Right atrium auricular region (tissue), 2 donors: Measurements from ENCODE around the gene PDE4D. TPM values are rescaled to one million over a fixed set of nuclear protein-coding genes. Genes with fewer than 3 reads are reported as not detected.

Experiments used
- DNase-seq: peaks from one replicate; pipeline ENCODE4 v3.0.0-alpha.2; 2019; ENCODE audit warnings: low spot score
- H3K27ac ChIP-seq, 2 donors: fragments of 200-600 bp; sonication (generic); 1 replicate in 1 of 2; 2 replicates in 1 of 2; pipeline ENCODE4 v1.5.1; 2016 to 2019
- H3K27me3 ChIP-seq, 2 donors: fragments of 200-600 bp; sonication (generic); one replicate each; pipeline versions ENCODE4 v1.5.1 to v1.6.0; 2017 to 2019
- H3K36me3 ChIP-seq: fragments of 200-600 bp; sonication (generic); one replicate; pipeline ENCODE4 v1.5.1; 2016
- H3K4me1 ChIP-seq, 2 donors: fragments of 200-600 bp; sonication (generic); one replicate each; pipeline versions ENCODE4 v1.5.1 to v1.6.0; 2017 to 2019
- H3K4me3 ChIP-seq, 2 donors: fragments of 200-600 bp; sonication (generic); 1 replicate in 1 of 2; 2 replicates in 1 of 2; pipeline ENCODE4 v1.5.1; 2017 to 2019; ENCODE audit warnings: mild to moderate bottlenecking in 1 of 2, moderate library complexity in 1 of 2
- H3K9me3 ChIP-seq, 2 donors: fragments of 200-600 bp; sonication (generic); one replicate each; pipeline ENCODE4 v1.5.1; 2019
- CTCF ChIP-seq, 2 donors: fragments of 200-600 bp; sonication (generic); IDR thresholded peaks; one replicate each; pipeline ENCODE4 v1.5.1; 2019; ENCODE audit warnings: antibody characterized with exemption in 2 of 2
- total RNA-seq, 2 donors: library from RNA; depleted of rRNA; stranded (reverse); fragments of >200 nt; gene quantifications; one replicate each; pipeline ENCODE4 v1.1.0, GENCODE V29; 2016

PDE4D gene
- total RNA-seq, 2 donors from 2014 or later = 43.3 to 44.0 TPM

DNA sequence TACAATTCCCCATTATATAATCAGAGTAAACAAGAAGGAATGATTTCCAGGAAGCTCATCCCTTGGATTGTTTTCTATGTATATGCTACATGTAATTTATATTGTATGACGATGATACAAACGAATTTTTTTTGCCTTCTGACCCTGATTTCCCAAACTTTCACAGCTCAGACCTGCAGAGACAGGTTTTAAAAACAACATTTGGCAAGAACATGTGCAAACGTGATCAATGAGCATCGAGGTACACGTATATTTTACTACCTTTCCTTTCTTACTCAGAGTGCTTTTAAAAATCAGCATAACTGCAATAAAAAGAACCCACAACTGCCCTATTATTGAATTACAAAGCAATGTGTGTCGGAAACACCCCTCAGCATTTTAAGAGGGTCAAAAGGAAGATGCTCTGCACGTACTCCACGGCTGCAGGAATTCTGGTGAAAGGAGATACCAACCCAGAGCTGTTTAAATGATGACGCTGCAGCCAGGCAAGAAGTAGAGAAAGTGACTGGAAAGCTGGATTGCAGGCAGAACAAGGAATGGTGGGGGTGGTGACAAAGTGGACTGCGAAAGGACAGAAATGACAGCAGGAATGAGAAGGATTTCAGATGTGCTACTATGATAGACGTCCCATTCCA, 777.2 kb downstream of the PDE4D start:
- no peaks in the 10 kb centered on the region for H3K9me3 ChIP-seq
- no peaks in the 10 kb centered on the region for H3K27me3 ChIP-seq
- peaks cover 0 to 8% of the 10 kb centered on the region in 2 donors for H3K4me1 ChIP-seq
- no peak overlapping the region for H3K4me3 ChIP-seq
- no peak overlapping the region for H3K27ac ChIP-seq
- TF ChIP-seq CTCF (IDR thresholded peaks at IDR 0.05) = no peak
- H3K36me3 ChIP-seq = no peaks in the 10 kb centered on the region
- DNase-seq = no peak

DNA sequence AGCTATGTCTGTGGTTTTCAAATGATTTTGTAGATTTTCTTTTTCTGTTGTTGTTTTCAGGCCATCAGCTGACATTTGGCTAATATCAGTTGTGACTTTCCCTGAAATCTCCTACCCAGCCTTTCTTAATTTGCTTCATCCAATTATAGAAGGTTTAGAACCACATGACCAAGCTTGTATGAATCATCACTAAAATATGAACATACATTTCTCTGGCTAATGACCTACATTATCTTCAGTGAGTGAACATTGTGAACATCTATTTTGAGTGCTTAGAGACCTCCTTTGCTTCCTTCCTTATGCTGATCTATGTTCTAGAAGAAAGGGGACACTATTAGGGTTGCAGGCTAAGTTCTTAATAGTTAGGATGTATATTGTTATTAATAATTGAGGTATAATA, 778.2 kb downstream of the PDE4D start:
- Histone ChIP-seq H3K36me3 (no peaks in the 10 kb centered on the region), H3K27me3 (no peaks in the 10 kb centered on the region), H3K4me3 (no peak overlapping the region), H3K27ac (no peak overlapping the region), H3K4me1 (peaks cover 0 to 8% of the 10 kb centered on the region in 2 donors), H3K9me3 (no peaks in the 10 kb centered on the region)
- TF ChIP-seq CTCF (IDR thresholded peaks at IDR 0.05) = no peak
- DNase-seq = no peak

DNA sequence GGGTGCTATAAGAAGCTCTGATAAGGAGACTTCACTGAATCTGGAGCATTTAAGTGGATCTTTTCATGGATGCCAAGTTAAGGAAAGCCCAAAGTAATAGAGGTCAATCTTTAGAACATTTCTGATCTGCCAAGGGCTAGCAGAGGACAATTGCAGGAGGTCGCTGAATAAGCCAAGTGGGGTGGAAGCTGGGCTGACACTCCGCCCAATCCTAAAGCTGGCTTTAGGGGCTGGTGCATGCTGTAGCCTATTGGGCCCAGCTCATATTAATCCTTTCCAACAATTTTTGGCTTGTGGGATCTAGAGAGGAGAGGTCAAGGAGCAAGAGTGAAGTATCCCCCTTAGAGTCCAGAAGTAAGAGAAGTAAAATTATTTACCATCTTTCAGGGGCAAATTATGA, 784.1 kb downstream of the PDE4D start:
- TF ChIP-seq CTCF (IDR thresholded peaks at IDR 0.05) = no peak
- Histone ChIP-seq H3K9me3 (no peaks in the 10 kb centered on the region), H3K36me3 (no peaks in the 10 kb centered on the region), H3K27ac (no peak overlapping the region), H3K4me3 (no peak overlapping the region), H3K4me1 (peaks cover 0 to 8% of the 10 kb centered on the region in 2 donors), H3K27me3 (no peaks in the 10 kb centered on the region)
- no peak for DNase-seq

DNA sequence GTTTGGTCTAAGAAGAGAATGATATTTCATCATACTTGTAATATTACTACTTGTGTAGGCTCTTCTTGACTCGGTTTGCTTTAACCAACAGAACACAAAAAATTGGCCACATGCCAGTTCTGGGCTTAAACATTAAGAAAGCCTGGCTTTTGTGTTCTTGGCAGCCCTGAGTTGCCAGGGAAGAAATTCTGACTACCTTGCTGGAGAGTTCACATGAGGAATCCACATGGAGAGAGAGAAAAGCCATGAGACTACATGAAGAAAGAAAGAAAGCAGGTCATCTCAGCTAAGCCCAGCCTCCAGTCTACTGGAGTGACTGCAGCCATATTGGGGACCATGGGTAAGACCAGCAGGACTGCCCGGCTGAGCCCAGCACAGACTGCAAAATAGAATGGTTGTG, 785.8 kb downstream of the PDE4D start:
- H3K27me3 ChIP-seq = no peaks in the 10 kb centered on the region
- no peaks in the 10 kb centered on the region for H3K36me3 ChIP-seq
- peaks cover 0 to 10% of the 10 kb centered on the region in 2 donors for H3K4me1 ChIP-seq
- no peak for DNase-seq
- TF ChIP-seq CTCF (IDR thresholded peaks at IDR 0.05) = no peak
- no peaks in the 10 kb centered on the region for H3K9me3 ChIP-seq
- H3K27ac ChIP-seq = no peak overlapping the region
- no peak overlapping the region for H3K4me3 ChIP-seq

DNA sequence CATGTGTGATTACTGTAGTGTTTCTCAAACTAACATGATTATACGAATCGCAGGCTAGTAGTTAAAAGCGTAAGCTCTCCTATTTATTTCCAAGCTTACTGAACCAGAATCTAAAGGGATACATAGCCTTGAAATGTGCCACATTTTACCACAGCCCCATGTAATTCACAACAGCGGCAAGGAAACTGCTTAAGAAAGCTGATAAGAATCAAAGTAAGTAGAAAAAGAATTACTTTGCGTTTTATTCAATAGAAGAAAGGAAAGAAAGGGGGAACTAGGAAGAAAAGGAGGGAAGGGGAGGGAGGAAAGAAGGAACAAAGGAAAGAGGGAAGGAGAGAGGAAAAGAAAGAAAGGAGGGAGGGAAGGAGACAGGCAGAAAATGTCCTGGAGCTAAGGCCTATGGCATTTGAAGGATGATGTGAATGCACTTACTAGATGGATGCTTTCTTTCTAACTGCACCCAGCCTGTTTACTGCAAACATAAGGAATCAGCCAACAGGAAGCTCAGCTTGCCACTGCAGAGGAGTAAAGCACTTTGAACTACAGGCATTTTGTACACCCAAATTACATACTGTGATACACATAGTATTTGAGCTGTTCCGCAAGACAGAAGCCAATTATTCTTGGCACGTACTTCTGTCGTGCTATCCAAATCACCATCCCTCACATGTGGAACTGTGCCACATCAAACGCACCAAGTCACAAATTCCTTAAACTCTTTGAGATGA, 789.0 kb downstream of the PDE4D start:
- H3K36me3 ChIP-seq = no peaks in the 10 kb centered on the region
- H3K4me3 ChIP-seq = no peak overlapping the region
- no peak for DNase-seq
- no peaks in the 10 kb centered on the region for H3K9me3 ChIP-seq
- no peak overlapping the region for H3K27ac ChIP-seq
- H3K4me1 ChIP-seq = peaks cover 0 to 10% of the 10 kb centered on the region in 2 donors
- H3K27me3 ChIP-seq = no peaks in the 10 kb centered on the region
- no peak for TF ChIP-seq CTCF (IDR thresholded peaks at IDR 0.05)
